SIG-M5 treated with dmso at 0.1 percent for 504 hours (cell line): ENCODE results near the gene SEZ6.
A peak's percentile ranks its signal among the peaks of the same experiment; 100 is the strongest.

Source experiments
- DNase-seq: peaks from one replicate; lab custom pipeline; 2025; ENCODE audit not compliant: unreplicated experiment; lab: John Stamatoyannopoulos, UW

SEZ6 gene

GRCh38 chr17:28978356-28978964, 27.4 kb downstream of the SEZ6 start:
- DNase-seq = no peak

DNA sequence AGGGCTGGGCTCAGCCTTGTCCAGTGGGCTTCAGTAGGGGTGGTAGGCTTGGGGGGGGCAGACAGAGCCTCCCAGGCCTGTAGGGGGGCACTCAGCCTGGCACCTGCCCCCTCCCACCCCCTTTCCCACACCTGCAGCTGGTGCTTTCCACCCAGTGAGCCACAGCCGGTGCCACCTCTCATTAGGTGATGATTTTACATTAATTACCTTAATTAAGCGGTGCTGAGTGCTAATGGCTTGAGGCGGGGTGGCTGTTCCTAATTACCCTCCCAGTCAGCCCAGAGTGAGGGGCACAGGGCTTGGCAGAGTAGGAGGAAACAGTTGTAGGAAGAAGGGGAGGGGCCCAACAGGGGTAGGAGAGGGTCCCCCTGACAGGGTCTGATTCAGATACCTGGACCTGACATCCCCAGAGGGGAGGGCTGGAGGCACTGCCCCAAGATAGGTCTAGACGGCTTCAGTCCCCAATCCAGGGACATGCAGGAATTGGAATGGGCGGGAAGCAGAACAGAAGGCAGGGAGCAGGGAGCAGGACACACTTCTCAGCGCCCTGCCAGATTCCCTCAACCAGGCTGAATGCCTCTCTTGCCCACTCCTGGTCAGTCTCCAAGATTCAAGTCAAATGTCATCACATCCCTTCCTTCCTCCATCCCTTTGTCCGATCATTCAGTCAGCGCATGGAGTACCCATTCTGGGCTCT, 28.0 kb downstream of the SEZ6 start:
- no peak for DNase-seq

GRCh38 chr17:28975646-28976045, 30.2 kb downstream of the SEZ6 start:
- DNase-seq = no peak

- no peak for DNase-seq
Measured at GRCh38 chr17:28975031-28975430, 30.8 kb downstream of the SEZ6 start.

DNA sequence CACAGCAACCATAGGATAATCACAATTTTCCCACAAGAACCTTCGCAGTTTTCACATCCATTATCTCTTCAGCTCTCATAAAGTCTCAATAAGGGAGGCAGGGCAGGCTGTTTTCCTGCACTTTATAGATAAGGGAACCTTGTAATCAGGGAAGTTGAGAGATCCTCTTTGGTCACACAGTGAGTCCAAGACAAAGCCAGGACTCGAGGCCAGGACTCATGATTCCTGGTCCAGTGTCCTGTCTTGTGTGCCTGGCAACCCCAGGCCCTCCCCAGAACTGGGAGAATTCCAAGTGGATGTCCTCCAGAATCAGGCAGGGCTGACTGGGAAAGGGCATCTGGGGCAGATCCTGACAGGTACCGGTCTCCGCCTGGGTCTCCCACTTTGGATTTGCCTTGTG, 31.4 kb downstream of the SEZ6 start:
- DNase-seq = no peak

DNA sequence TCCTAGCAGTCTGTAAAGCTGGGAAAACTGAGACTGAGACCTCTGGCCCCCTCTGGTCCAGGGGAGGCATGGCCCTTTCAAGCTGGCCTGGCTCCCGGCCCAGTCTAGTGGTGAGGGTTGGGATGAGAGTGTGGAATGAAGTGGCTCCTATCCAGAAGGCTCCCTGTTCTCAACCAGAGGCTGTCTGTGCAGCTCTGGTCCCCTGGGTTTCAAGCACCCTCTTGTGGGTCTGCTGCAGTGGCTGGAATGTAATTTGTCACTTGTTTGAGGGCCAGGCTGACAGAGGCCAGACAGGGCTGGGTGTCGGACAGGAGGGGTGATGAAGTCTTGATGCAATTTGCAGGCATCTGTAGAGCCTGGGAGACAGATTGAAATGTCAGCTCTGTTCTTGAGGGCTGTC, 32.4 kb downstream of the SEZ6 start:
- DNase-seq = no peak

- no peak for DNase-seq
Measured at GRCh38 chr17:28972437-28972836, 33.4 kb downstream of the SEZ6 start.

DNA sequence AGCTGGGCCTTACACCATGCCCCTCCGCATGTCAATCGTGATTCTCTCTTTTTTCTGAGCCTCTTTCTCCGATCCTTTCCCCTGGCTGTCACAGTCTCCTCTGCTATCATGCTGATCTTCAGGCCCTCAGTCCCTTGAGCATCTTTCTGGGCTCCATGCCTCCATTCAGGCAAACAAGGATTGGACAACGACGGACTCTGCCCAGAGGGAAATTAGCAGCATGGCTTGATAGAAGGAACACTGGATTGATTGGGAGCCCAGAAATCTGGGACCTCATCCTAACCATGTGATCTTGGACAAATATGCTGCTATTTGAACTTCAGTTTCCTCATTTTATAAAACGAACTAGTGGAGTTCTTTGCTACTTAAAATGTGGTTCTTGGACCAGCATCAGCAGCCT, 35.0 kb downstream of the SEZ6 start:
- DNase-seq = no peak

DNA sequence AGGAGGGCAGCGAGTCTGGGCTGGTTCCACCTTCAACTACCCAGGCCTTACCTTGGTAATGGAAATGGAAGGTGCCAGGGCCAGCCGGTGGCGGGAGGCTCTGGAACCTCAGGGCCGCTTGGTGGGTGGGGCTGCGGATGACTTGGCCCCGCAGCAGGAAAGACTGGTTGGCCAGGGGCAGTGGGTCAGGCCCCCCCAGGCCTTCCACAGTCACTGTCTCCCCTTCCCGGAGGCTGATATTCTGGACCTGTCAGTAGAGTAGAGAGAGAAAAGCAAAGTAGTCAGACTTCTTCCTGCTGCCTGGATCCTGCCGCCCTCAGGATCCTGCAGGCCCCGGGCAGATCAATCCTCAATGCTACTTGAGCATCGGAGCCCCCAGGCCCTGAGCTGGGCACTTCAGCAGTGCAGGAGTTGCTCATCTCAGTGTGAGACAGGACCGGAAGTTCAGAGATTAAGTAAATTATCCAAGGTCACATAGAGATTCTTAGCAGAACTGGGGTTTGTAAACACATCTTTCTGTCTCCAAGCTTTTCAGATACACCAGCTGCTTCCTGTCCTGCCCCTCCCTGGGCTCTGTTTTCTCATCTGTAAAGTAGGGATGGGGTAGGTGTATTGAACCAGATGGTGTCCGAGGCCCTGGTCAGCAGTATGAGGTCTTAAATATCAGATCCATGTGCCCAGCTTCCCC, 36.0 kb downstream of the SEZ6 start:
- no peak for DNase-seq

DNA sequence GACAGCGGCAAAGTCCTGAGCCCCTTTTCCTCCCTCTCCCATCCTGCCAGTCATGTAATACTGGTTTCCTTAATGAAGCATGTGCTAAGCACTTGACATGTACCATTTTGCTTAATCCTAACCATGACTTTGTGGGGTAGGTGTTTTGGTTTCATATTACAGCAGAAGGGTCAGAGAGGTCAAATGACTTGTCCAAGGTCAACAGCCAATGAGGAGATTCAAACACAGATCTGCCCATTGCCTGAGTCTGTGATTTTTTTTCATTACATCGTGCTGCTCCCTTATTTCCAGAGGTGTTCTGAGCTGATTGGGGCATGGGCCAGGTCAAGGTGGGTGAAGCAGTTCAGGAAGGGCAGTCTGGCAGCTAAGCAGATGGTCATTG, 36.9 kb downstream of the SEZ6 start:
- DNase-seq = no peak

DNA sequence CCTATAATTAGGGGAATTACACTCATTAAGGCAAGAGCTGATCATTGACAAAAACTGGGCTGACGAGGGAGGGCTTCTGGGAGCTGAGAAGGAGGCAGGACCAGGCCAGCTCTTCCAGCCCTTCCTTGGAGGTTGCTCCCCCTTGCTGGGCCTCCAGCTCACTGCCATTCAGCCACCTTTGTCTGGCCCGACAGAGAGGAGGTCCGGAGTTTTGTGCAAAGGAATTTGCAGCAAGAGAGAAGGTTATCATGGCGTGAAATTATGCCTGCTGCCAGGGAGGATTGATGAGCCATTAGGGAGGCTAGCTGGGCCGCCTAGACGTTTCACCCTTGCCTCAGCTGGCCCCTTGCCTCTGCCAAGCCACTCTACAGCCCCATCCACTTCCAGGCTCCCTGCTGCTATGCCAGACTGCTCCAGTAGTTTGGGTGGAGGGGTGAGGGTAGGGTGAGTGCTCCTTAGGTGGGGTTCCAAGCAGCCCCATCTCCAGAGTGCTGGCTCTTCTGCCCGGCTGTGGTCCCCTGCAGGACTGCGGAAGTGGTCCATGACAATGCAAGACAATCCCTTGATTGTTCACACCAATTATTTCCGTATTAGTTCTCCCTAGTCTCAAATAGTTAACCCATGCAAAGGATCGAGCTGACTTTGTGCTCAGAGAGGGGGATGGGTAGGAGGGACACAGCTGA, 37.5 kb downstream of the SEZ6 start:
- DNase-seq = no peak

- DNase-seq = peak; percentile 46
Measured at GRCh38 chr17:28967221-28968135, 38.4 kb downstream of the SEZ6 start.

GRCh38 chr17:28963841-28964240, 42.0 kb downstream of the SEZ6 start:
- no peak for DNase-seq

DNA sequence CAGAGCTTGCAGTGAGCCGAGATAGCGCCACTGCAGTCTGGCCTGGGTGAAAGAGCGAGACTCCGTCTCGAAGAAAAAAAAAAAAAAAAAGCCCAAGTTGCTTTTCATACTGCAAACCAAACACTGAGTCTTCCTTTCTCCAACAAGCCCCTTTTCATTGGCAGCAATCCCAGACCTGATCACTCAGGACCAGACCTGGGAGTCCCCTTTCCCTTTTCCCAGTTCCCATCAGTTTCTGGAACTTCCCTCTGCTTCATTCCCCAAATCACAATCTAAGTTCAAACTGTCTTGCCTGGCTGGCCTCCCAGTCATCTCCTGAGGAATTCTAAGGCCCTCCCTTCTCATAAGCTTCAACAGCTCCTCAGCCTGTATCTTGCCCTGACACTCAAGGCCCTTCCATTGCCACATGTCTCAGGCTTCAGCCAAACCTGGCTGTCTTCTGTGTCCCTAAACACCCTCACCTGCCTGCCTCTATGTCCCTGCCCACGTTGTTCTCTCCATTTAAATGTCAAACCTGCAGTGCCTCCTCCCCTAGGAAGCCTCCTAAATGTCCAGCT, 42.7 kb downstream of the SEZ6 start:
- DNase-seq = no peak

- DNase-seq = no peak
Measured at GRCh38 chr17:28961391-28961790, 44.4 kb downstream of the SEZ6 start.

GRCh38 chr17:28960256-28961061, 45.4 kb downstream of the SEZ6 start:
- DNase-seq = no peak

DNA sequence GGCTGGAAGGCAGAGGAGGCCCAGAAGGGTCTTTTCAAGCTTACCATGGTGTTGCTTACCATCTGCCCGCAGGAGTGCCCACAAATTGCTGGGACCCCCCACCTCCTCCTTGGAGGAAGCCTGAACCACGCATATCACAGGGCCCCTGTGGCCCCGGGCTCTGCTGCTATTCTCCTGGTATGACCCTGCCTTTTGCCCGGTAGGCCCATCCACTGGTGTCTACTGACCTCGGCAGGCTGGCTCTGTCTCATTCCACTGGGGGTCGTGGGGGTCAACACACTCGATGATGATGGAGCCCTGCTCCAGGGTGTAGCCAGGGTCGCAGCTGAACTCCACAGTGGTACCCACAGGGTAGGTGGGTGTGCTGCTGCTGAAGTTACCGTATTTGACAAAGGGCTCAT, 46.4 kb downstream of the SEZ6 start:
- DNase-seq = no peak

GRCh38 chr17:28958820-28959455, 46.9 kb downstream of the SEZ6 start:
- no peak for DNase-seq

GRCh38 chr17:28957992-28958355, 47.9 kb downstream of the SEZ6 start:
- DNase-seq = no peak
